SK-N-SH treated with all-trans-retinoic acid at 6 μM for 48 hours (cell line): ENCODE results near the gene G3BP1.
A peak's percentile ranks its signal among the peaks of the same experiment; 100 is the strongest.

Experiments used
- ATAC-seq: fragments of 200-7000 bp; cut with Tn5 transposase; 3 replicates; pipeline ENCODE4 v1.9.1; 2020; ENCODE audit warnings: mild to moderate bottlenecking, moderate library complexity
- CREB5 ChIP-seq: fragments of 250-450 bp; sonication (Bioruptor Pico); IDR thresholded peaks from 2 replicates; pipeline ENCODE4 v1.5.1; 2020; ENCODE audit warnings: low read depth, mild to moderate bottlenecking, moderate library complexity
- ESRRG ChIP-seq: fragments of 250-450 bp; sonication (Bioruptor Pico); IDR thresholded peaks from 2 replicates; pipeline ENCODE4 v1.6.1; 2021; ENCODE audit warnings: mild to moderate bottlenecking
- GLIS3 ChIP-seq: fragments of 250-450 bp; sonication (Bioruptor Pico); IDR thresholded peaks from 2 replicates; pipeline ENCODE4 v1.5.0; 2020; ENCODE audit warnings: mild to moderate bottlenecking, moderate library complexity
- ISL1 ChIP-seq: fragments of 250-450 bp; sonication (Bioruptor Pico); IDR thresholded peaks from 2 replicates; pipeline ENCODE4 v2.1.2; 2022; ENCODE audit warnings: mild to moderate bottlenecking, moderate library complexity
- OSR1 ChIP-seq: fragments of 250-450 bp; sonication (Bioruptor Pico); IDR thresholded peaks from 2 replicates; pipeline ENCODE4 v1.8.0; 2022; ENCODE audit warnings: moderate library complexity, mild to moderate bottlenecking, inconsistent platforms
- PATZ1 ChIP-seq: fragments of 250-450 bp; sonication (Bioruptor Pico); IDR thresholded peaks from 2 replicates; pipeline ENCODE4 v1.8.0; 2020; ENCODE audit warnings: mild to moderate bottlenecking, moderate library complexity, borderline replicate concordance
- POU6F1 ChIP-seq: fragments of 250-450 bp; sonication (Bioruptor Pico); IDR thresholded peaks from 2 replicates; pipeline ENCODE4 v1.8.0; 2021; ENCODE audit warnings: low read depth, mild to moderate bottlenecking, moderate library complexity, borderline replicate concordance
- PPARA ChIP-seq: fragments of 250-450 bp; sonication (Bioruptor Pico); IDR thresholded peaks from 2 replicates; pipeline ENCODE4 v1.5.0; 2020; ENCODE audit warnings: mild to moderate bottlenecking, borderline replicate concordance
- RARB ChIP-seq: fragments of 250-450 bp; sonication (Bioruptor Pico); IDR thresholded peaks from 2 replicates; pipeline ENCODE4 v1.8.0; 2021; ENCODE audit warnings: mild to moderate bottlenecking, moderate library complexity
- SNAI2 ChIP-seq: fragments of 250-450 bp; sonication (Bioruptor Pico); IDR thresholded peaks from 2 replicates; pipeline ENCODE4 v1.5.0; 2020; ENCODE audit warnings: mild to moderate bottlenecking, moderate library complexity
- TCF4 ChIP-seq: fragments of 250-450 bp; sonication (Bioruptor Pico); IDR thresholded peaks from 2 replicates; pipeline ENCODE4 v1.8.0; 2021; ENCODE audit warnings: mild to moderate bottlenecking, moderate library complexity, borderline replicate concordance
- TOX ChIP-seq: fragments of 250-450 bp; sonication (Bioruptor Pico); IDR thresholded peaks from 2 replicates; pipeline ENCODE4 v1.8.0; 2021; ENCODE audit warnings: mild to moderate bottlenecking, moderate library complexity, borderline replicate concordance
- ZFP30 ChIP-seq: fragments of 450-650 bp; formaldehyde crosslinking; IDR thresholded peaks from 2 replicates; pipeline ENCODE4 v1.5.0; 2022; ENCODE audit warnings: mild to moderate bottlenecking, moderate library complexity
- ZNF565 ChIP-seq: fragments of 450-650 bp; formaldehyde crosslinking; conservative IDR thresholded peaks from 2 replicates; pipeline ENCODE4 v1.5.0; 2020; ENCODE audit warnings: low read depth, mild to moderate bottlenecking, moderate library complexity
- ZNF70 ChIP-seq: fragments of 450-650 bp; formaldehyde crosslinking; IDR thresholded peaks from 2 replicates; pipeline ENCODE4 v1.5.0; 2020; ENCODE audit warnings: mild to moderate bottlenecking, moderate library complexity
- ZNF8 ChIP-seq: fragments of 450-650 bp; formaldehyde crosslinking; IDR thresholded peaks from 2 replicates; pipeline ENCODE4 v1.5.0; 2020; ENCODE audit warnings: mild to moderate bottlenecking, moderate library complexity
- TF ChIP-seq, protein P1 (sequence below): fragments of 250-450 bp; sonication (Bioruptor Pico); IDR thresholded peaks from 2 replicates; pipeline ENCODE4 v1.5.0; 2020; ENCODE audit warnings: mild to moderate bottlenecking, moderate library complexity

G3BP1 gene

GRCh38 chr5:151737431-151737830 is 34.3 kb upstream of the G3BP1 start (continued):
- TF ChIP-seq, protein P1, sequence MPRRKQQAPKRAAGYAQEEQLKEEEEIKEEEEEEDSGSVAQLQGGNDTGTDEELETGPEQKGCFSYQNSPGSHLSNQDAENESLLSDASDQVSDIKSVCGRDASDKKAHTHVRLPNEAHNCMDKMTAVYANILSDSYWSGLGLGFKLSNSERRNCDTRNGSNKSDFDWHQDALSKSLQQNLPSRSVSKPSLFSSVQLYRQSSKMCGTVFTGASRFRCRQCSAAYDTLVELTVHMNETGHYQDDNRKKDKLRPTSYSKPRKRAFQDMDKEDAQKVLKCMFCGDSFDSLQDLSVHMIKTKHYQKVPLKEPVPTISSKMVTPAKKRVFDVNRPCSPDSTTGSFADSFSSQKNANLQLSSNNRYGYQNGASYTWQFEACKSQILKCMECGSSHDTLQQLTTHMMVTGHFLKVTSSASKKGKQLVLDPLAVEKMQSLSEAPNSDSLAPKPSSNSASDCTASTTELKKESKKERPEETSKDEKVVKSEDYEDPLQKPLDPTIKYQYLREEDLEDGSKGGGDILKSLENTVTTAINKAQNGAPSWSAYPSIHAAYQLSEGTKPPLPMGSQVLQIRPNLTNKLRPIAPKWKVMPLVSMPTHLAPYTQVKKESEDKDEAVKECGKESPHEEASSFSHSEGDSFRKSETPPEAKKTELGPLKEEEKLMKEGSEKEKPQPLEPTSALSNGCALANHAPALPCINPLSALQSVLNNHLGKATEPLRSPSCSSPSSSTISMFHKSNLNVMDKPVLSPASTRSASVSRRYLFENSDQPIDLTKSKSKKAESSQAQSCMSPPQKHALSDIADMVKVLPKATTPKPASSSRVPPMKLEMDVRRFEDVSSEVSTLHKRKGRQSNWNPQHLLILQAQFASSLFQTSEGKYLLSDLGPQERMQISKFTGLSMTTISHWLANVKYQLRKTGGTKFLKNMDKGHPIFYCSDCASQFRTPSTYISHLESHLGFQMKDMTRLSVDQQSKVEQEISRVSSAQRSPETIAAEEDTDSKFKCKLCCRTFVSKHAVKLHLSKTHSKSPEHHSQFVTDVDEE (CRISPR knock-in tag), result no peak
- TF ChIP-seq TOX (CRISPR knock-in tag) (no peak), ZNF70 (CRISPR knock-in tag) (no peak), ZNF8 (CRISPR knock-in tag) (no peak), OSR1 (CRISPR knock-in tag) (no peak)
- TF ChIP-seq, all 23 proteins: peak for 0

- no peak for TF ChIP-seq ISL1 (CRISPR knock-in tag)
- no peak for TF ChIP-seq CREB5 (CRISPR knock-in tag)
- no peak for TF ChIP-seq GLIS3 (CRISPR knock-in tag)
- no peak for TF ChIP-seq ZNF565
- no peak for TF ChIP-seq RARB (CRISPR knock-in tag)
- TF ChIP-seq ZNF8 (CRISPR knock-in tag), result no peak
- TF ChIP-seq OSR1 (CRISPR knock-in tag), result no peak
- no peak for TF ChIP-seq POU6F1 (CRISPR knock-in tag)
- TF ChIP-seq SNAI2 (CRISPR knock-in tag), result no peak
- no peak for TF ChIP-seq ESRRG
- TF ChIP-seq TCF4 (CRISPR knock-in tag), result no peak
- no peak for TF ChIP-seq PATZ1 (CRISPR knock-in tag)
Measured at GRCh38 chr5:151738125-151738848, 33.5 kb upstream of the G3BP1 start.

DNA sequence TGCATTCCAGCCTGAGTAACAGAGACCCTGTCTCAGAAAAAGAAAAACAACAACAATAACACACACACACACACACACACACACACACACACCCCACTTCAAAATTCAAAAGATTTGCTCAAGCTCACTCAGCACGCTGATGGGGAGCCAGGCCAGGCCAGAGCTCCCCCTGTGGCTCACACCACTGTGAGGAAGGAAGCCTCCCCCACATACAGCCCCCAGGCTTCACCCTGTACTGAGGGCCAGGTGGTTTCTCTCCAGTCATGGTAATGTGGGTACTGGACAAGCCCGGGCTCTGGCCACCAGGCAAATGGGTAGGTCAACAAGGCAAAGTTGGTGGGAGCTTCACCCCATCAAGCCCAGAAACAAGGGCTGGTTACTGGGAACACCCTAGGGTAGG is 32.4 kb upstream of the G3BP1 start:
- peak; percentile 7 for ATAC-seq
- no peak for TF ChIP-seq ZNF565
- TF ChIP-seq ZFP30 (CRISPR knock-in tag), result no peak
- 0 out of 2 replicates have a peak, but pooled peaks have one; percentile 2 for TF ChIP-seq GLIS3 (CRISPR knock-in tag)
- no peak for TF ChIP-seq CREB5 (CRISPR knock-in tag)
- TF ChIP-seq OSR1 (CRISPR knock-in tag), result no peak

More at GRCh38 chr5:151738125-151738848, 33.5 kb upstream of the G3BP1 start:
- no peak for ATAC-seq

- peak; percentile 80 for ATAC-seq
- TF ChIP-seq, protein P1 (CRISPR knock-in tag), result peak; percentile 29; the same call in 1 of the 2 replicates
- TF ChIP-seq CREB5 (CRISPR knock-in tag) (peak; percentile 8; the same call in 1 of the 2 replicates), PPARA (CRISPR knock-in tag) (no peak), ISL1 (CRISPR knock-in tag) (peak; percentile 39; the same call in 1 of the 2 replicates), ZNF8 (CRISPR knock-in tag) (peak; percentile 70), RARB (CRISPR knock-in tag) (no peak), TCF4 (CRISPR knock-in tag) (peak; percentile 86)
- TF ChIP-seq, all 23 proteins: peak for 5
Measured at GRCh38 chr5:151739939-151740335, 31.8 kb upstream of the G3BP1 start.
